GM23338 (cell line): Measurements from ENCODE around the gene TPT1. TPM values are rescaled to one million over a fixed set of nuclear protein-coding genes. Genes with fewer than 3 reads are reported as not detected.

Experiments used
- ATAC-seq: fragments of 200-7000 bp; cut with Tn5 transposase; 3 replicates; pipeline ENCODE4 v1.9.1; 2020
- DNase-seq: peaks from one replicate; pipeline ENCODE4 v3.0.0-alpha.2; 2015; ENCODE audit warnings: low spot score
- H2AFZ ChIP-seq: fragments of 200-600 bp; sonication (generic); 2 replicates; pipeline ENCODE4 v1.8.0; 2016; ENCODE audit warnings: antibody characterized with exemption, mild to moderate bottlenecking, moderate library complexity
- H3F3A ChIP-seq: fragments of 200-600 bp; sonication (generic); replicated peaks from 2 replicates; pipeline ENCODE4 v1.8.0; 2017; ENCODE audit warnings: antibody characterized with exemption, mixed run types, low read depth
- H3K27ac ChIP-seq: fragments of 200-600 bp; sonication (generic); 2 replicates; pipeline ENCODE4 v1.6.1; 2016; ENCODE audit warnings: low read depth
- H3K27me3 ChIP-seq: fragments of 200-600 bp; sonication (generic); 2 replicates; pipeline ENCODE4 v1.8.0; 2016; ENCODE audit warnings: mild to moderate bottlenecking, mixed run types, moderate library complexity; ENCODE audit not compliant: insufficient read depth
- H3K36me3 ChIP-seq: fragments of 200-600 bp; sonication (generic); 2 replicates; pipeline ENCODE4 v1.8.0; 2016; ENCODE audit warnings: mild to moderate bottlenecking; ENCODE audit not compliant: insufficient read depth
- H3K4me1 ChIP-seq: fragments of 200-600 bp; sonication (generic); 2 replicates; pipeline ENCODE4 v1.8.0; 2016; ENCODE audit warnings: mild to moderate bottlenecking, moderate library complexity; ENCODE audit not compliant: insufficient read depth
- H3K4me2 ChIP-seq: fragments of 200-600 bp; sonication (generic); 2 replicates; pipeline ENCODE4 v1.7.1; 2017; ENCODE audit warnings: mixed run types
- H3K4me3 ChIP-seq: fragments of 200-600 bp; sonication (generic); 2 replicates; pipeline ENCODE4 v1.6.1; 2016; ENCODE audit warnings: mixed run types
- H3K79me2 ChIP-seq: fragments of 200-600 bp; sonication (generic); replicated peaks from 2 replicates; pipeline ENCODE4 v1.8.0; 2017; ENCODE audit warnings: mild to moderate bottlenecking; ENCODE audit not compliant: insufficient read depth
- H3K9me2 ChIP-seq: fragments of 200-600 bp; sonication (generic); 2 replicates; pipeline ENCODE4 v1.8.0; 2017; ENCODE audit not compliant: insufficient read depth
- H4K20me1 ChIP-seq: fragments of 200-600 bp; sonication (generic); replicated peaks from 2 replicates; pipeline ENCODE4 v1.8.0; 2017; ENCODE audit warnings: mild to moderate bottlenecking; ENCODE audit not compliant: insufficient read depth
- H3K27ac Mint-ChIP-seq: 2 replicates; pipeline ENCODE4 v1.8.0; 2020; ENCODE audit warnings: inconsistent platforms, mild to moderate bottlenecking, moderate library complexity, mixed read lengths
- H3K27me3 Mint-ChIP-seq: 3 replicates; pipeline ENCODE4 v1.8.0; 2022; ENCODE audit warnings: low read depth, mild to moderate bottlenecking, moderate library complexity, mixed read lengths, inconsistent platforms; ENCODE audit not compliant: insufficient read depth, poor library complexity
- H3K36me3 Mint-ChIP-seq: 3 replicates; pipeline ENCODE4 v1.8.0; 2021; ENCODE audit warnings: low read depth, mild to moderate bottlenecking, inconsistent platforms, moderate library complexity, mixed read lengths
- H3K4me1 Mint-ChIP-seq: 3 replicates; pipeline ENCODE4 v1.8.0; 2020; ENCODE audit warnings: mild to moderate bottlenecking, inconsistent platforms, mixed read lengths
- H3K4me3 Mint-ChIP-seq: 3 replicates; pipeline ENCODE4 v1.8.0; 2021; ENCODE audit warnings: moderate library complexity, mild to moderate bottlenecking, inconsistent platforms, mixed read lengths
- H3K9me3 Mint-ChIP-seq: 3 replicates; pipeline ENCODE4 v1.8.0; 2020; ENCODE audit warnings: moderate library complexity, mild to moderate bottlenecking, inconsistent platforms, mixed read lengths
- CREB1 ChIP-seq: fragments of 250-450 bp; sonication (Bioruptor Pico); IDR thresholded peaks from 2 replicates; pipeline ENCODE4 v1.5.0; 2020; ENCODE audit warnings: low read depth, mild to moderate bottlenecking, moderate library complexity
- EZH2 ChIP-seq: fragments of 200-600 bp; sonication (generic); IDR thresholded peaks from one replicate; pipeline ENCODE4 v1.8.0; 2017; ENCODE audit warnings: antibody characterized with exemption, mild to moderate bottlenecking, low read depth; ENCODE audit not compliant: unreplicated experiment
- EZH2phosphoT487 ChIP-seq: fragments of 200-600 bp; sonication (generic); IDR thresholded peaks from one replicate; pipeline ENCODE4 v1.8.1; 2018; ENCODE audit warnings: antibody characterized with exemption; ENCODE audit not compliant: unreplicated experiment
- JUNB ChIP-seq: IDR thresholded peaks from one replicate; pipeline ENCODE4 v1.6.1; 2016; ENCODE audit warnings: antibody characterized with exemption; ENCODE audit not compliant: unreplicated experiment
- NANOG ChIP-seq: IDR thresholded peaks from 2 replicates; pipeline ENCODE4 v1.6.1; 2016; ENCODE audit warnings: antibody characterized with exemption, borderline replicate concordance
- POLR2AphosphoS5 ChIP-seq: IDR thresholded peaks from 2 replicates; pipeline ENCODE4 v1.6.1; 2016; ENCODE audit warnings: antibody characterized with exemption, low read depth
- STAT1 ChIP-seq: IDR thresholded peaks from one replicate; pipeline ENCODE4 v1.6.1; 2016; ENCODE audit warnings: antibody characterized with exemption; ENCODE audit not compliant: unreplicated experiment
- ZNF114 ChIP-seq: fragments of 250-450 bp; sonication (Bioruptor Pico); IDR thresholded peaks from 2 replicates; pipeline ENCODE4 v1.5.0; 2020; ENCODE audit warnings: mild to moderate bottlenecking, moderate library complexity
- ZNF331 ChIP-seq: fragments of 250-450 bp; sonication (Bioruptor Pico); IDR thresholded peaks from 2 replicates; pipeline ENCODE4 v1.5.0; 2020; ENCODE audit warnings: low read depth, mild to moderate bottlenecking, moderate library complexity
- polyA plus RNA-seq: library from polyadenylated mRNA; unstranded; fragments of >200 nt; fragmentation: Nextera tagmentation; extraction: Ambion mirVana; gene quantifications from 2 replicates; pipeline ENCODE4 v1.2.1, GENCODE V29; 2016
- total RNA-seq: library from RNA; depleted of rRNA; stranded (reverse); fragments of >200 nt; shearing (Covaris generic); gene quantifications from 2 replicates; pipeline ENCODE4 v1.2.3, GENCODE V29; 2014
- TF ChIP-seq, protein P1 (sequence below), 2 experiments: fragments of 200-600 bp in 1 of 2; sonication (generic) in 1 of 2; conservative IDR thresholded peaks; 2 replicates each; pipeline versions ENCODE4 v1.5.1 to v1.6.1; 2016 to 2017; ENCODE audit warnings: antibody characterized with exemption in 2 of 2, low read depth in 2 of 2, mild to moderate bottlenecking in 2 of 2, moderate library complexity in 1 of 2
- TF ChIP-seq, protein P2 (sequence below): fragments of 250-450 bp; sonication (Bioruptor Pico); IDR thresholded peaks from 2 replicates; pipeline ENCODE4 v1.5.0; 2020; ENCODE audit warnings: mild to moderate bottlenecking, moderate library complexity
- TF ChIP-seq, protein P3 (sequence below): IDR thresholded peaks from one replicate; pipeline ENCODE4 v1.6.1; 2018; ENCODE audit warnings: antibody characterized with exemption; ENCODE audit not compliant: unreplicated experiment
- TF ChIP-seq, protein P4 (sequence below): IDR thresholded peaks from 2 replicates; pipeline ENCODE4 v1.6.1; 2016; ENCODE audit warnings: antibody characterized with exemption

TPT1 gene
- total and polyA plus RNA-seq, 2 experiments from 2014 or later: 1,385 to 2,519 TPM

DNA sequence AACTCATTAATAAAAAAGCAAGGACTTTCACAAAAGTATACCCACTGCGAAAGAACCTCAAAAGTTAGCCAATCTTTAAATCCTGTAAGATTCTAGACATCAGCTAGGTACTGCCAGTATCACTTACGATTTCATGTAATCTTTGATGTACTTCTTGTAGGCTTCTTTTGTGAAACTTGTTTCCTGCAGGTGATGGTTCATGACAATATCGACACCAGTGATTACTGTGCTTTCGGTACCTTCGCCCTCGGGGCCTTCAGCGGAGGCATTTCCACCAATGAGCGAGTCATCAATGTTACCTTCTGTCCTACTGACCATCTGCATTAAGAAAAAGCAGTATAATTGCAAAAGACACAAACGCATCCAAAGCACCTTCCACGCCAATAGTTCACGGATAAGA is 1.1 kb downstream of the TPT1 start:
- TF ChIP-seq, protein P1, sequence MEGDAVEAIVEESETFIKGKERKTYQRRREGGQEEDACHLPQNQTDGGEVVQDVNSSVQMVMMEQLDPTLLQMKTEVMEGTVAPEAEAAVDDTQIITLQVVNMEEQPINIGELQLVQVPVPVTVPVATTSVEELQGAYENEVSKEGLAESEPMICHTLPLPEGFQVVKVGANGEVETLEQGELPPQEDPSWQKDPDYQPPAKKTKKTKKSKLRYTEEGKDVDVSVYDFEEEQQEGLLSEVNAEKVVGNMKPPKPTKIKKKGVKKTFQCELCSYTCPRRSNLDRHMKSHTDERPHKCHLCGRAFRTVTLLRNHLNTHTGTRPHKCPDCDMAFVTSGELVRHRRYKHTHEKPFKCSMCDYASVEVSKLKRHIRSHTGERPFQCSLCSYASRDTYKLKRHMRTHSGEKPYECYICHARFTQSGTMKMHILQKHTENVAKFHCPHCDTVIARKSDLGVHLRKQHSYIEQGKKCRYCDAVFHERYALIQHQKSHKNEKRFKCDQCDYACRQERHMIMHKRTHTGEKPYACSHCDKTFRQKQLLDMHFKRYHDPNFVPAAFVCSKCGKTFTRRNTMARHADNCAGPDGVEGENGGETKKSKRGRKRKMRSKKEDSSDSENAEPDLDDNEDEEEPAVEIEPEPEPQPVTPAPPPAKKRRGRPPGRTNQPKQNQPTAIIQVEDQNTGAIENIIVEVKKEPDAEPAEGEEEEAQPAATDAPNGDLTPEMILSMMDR (conservative IDR thresholded peaks at IDR 0.05; ENCODE audit: low read depth in 2 of 2): no peak
- TF ChIP-seq ZNF114 (no peak), EZH2 (no peak), STAT1 (no peak), POLR2AphosphoS5 (no peak), EZH2phosphoT487 (no peak), CREB1 (CRISPR knock-in tag) (no peak), JUNB (no peak), NANOG (no peak), ZNF331 (CRISPR knock-in tag) (no peak)
- TF ChIP-seq, protein P2, sequence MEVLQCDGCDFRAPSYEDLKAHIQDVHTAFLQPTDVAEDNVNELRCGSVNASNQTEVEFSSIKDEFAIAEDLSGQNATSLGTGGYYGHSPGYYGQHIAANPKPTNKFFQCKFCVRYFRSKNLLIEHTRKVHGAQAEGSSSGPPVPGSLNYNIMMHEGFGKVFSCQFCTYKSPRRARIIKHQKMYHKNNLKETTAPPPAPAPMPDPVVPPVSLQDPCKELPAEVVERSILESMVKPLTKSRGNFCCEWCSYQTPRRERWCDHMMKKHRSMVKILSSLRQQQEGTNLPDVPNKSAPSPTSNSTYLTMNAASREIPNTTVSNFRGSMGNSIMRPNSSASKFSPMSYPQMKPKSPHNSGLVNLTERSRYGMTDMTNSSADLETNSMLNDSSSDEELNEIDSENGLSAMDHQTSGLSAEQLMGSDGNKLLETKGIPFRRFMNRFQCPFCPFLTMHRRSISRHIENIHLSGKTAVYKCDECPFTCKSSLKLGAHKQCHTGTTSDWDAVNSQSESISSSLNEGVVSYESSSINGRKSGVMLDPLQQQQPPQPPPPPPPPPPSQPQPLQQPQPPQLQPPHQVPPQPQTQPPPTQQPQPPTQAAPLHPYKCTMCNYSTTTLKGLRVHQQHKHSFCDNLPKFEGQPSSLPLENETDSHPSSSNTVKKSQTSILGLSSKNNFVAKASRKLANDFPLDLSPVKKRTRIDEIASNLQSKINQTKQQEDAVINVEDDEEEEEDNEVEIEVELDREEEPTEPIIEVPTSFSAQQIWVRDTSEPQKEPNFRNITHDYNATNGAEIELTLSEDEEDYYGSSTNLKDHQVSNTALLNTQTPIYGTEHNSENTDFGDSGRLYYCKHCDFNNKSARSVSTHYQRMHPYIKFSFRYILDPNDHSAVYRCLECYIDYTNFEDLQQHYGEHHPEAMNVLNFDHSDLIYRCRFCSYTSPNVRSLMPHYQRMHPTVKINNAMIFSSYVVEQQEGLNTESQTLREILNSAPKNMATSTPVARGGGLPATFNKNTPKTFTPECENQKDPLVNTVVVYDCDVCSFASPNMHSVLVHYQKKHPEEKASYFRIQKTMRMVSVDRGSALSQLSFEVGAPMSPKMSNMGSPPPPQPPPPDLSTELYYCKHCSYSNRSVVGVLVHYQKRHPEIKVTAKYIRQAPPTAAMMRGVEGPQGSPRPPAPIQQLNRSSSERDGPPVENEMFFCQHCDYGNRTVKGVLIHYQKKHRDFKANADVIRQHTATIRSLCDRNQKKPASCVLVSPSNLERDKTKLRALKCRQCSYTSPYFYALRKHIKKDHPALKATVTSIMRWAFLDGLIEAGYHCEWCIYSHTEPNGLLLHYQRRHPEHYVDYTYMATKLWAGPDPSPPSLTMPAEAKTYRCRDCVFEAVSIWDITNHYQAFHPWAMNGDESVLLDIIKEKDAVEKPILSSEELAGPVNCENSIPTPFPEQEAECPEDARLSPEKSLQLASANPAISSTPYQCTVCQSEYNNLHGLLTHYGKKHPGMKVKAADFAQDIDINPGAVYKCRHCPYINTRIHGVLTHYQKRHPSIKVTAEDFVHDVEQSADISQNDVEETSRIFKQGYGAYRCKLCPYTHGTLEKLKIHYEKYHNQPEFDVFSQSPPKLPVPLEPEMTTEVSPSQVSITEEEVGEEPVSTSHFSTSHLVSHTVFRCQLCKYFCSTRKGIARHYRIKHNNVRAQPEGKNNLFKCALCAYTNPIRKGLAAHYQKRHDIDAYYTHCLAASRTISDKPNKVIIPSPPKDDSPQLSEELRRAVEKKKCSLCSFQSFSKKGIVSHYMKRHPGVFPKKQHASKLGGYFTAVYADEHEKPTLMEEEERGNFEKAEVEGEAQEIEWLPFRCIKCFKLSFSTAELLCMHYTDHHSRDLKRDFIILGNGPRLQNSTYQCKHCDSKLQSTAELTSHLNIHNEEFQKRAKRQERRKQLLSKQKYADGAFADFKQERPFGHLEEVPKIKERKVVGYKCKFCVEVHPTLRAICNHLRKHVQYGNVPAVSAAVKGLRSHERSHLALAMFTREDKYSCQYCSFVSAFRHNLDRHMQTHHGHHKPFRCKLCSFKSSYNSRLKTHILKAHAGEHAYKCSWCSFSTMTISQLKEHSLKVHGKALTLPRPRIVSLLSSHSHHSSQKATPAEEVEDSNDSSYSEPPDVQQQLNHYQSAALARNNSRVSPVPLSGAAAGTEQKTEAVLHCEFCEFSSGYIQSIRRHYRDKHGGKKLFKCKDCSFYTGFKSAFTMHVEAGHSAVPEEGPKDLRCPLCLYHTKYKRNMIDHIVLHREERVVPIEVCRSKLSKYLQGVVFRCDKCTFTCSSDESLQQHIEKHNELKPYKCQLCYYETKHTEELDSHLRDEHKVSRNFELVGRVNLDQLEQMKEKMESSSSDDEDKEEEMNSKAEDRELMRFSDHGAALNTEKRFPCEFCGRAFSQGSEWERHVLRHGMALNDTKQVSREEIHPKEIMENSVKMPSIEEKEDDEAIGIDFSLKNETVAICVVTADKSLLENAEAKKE: no peak
- TF ChIP-seq, protein P3, sequence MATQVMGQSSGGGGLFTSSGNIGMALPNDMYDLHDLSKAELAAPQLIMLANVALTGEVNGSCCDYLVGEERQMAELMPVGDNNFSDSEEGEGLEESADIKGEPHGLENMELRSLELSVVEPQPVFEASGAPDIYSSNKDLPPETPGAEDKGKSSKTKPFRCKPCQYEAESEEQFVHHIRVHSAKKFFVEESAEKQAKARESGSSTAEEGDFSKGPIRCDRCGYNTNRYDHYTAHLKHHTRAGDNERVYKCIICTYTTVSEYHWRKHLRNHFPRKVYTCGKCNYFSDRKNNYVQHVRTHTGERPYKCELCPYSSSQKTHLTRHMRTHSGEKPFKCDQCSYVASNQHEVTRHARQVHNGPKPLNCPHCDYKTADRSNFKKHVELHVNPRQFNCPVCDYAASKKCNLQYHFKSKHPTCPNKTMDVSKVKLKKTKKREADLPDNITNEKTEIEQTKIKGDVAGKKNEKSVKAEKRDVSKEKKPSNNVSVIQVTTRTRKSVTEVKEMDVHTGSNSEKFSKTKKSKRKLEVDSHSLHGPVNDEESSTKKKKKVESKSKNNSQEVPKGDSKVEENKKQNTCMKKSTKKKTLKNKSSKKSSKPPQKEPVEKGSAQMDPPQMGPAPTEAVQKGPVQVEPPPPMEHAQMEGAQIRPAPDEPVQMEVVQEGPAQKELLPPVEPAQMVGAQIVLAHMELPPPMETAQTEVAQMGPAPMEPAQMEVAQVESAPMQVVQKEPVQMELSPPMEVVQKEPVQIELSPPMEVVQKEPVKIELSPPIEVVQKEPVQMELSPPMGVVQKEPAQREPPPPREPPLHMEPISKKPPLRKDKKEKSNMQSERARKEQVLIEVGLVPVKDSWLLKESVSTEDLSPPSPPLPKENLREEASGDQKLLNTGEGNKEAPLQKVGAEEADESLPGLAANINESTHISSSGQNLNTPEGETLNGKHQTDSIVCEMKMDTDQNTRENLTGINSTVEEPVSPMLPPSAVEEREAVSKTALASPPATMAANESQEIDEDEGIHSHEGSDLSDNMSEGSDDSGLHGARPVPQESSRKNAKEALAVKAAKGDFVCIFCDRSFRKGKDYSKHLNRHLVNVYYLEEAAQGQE: no peak
- TF ChIP-seq, protein P4, sequence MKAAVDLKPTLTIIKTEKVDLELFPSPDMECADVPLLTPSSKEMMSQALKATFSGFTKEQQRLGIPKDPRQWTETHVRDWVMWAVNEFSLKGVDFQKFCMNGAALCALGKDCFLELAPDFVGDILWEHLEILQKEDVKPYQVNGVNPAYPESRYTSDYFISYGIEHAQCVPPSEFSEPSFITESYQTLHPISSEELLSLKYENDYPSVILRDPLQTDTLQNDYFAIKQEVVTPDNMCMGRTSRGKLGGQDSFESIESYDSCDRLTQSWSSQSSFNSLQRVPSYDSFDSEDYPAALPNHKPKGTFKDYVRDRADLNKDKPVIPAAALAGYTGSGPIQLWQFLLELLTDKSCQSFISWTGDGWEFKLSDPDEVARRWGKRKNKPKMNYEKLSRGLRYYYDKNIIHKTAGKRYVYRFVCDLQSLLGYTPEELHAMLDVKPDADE: no peak
- Histone ChIP-seq H3F3A (peaks cover 48% of the 10 kb centered on the region), H3K27me3 (no peaks in the 10 kb centered on the region), H3K9me2 (no peaks in the 10 kb centered on the region), H3K4me2 (peak overlapping the region; percentile 86), H2AFZ (no peak overlapping the region), H3K4me3 (peak overlapping the region; percentile 78), H3K36me3 (peaks cover 47% of the 10 kb centered on the region), H4K20me1 (peaks cover 44% of the 10 kb centered on the region), H3K4me1 (peaks cover 26% of the 10 kb centered on the region), H3K79me2 (peaks cover 66% of the 10 kb centered on the region), H3K27ac (peak overlapping the region; percentile 98)
- Mint-ChIP-seq H3K27me3 (peaks cover 16% of the 10 kb centered on the region), H3K9me3 (peaks cover 6% of the 10 kb centered on the region; the same call in 1 of the 3 replicates), H3K36me3 (peaks cover 70% of the 10 kb centered on the region), H3K27ac (peak overlapping the region; percentile 100), H3K4me3 (peak overlapping the region; percentile 98), H3K4me1 (peaks cover 36% of the 10 kb centered on the region)
- ATAC-seq: no peak
- DNase-seq: no peak
